Neural progenitor cell (in vitro differentiated cells): Measurements from ENCODE around the gene OPA1. TPM values are rescaled to one million over a fixed set of nuclear protein-coding genes. Genes with fewer than 3 reads are reported as not detected.
A peak's percentile ranks its signal among the peaks of the same experiment; 100 is the strongest.

Source experiments
- DNase-seq: peaks from one replicate; pipeline ENCODE4 v3.0.0-alpha.2; 2016; ENCODE audit warnings: low spot score
- H2AFZ ChIP-seq: fragments of 200-600 bp; sonication (generic); replicated peaks from 2 replicates; pipeline ENCODE4 v1.6.1; 2016; ENCODE audit warnings: antibody characterized with exemption
- H3F3A ChIP-seq: fragments of 200-600 bp; sonication (generic); 2 replicates; pipeline ENCODE4 v1.6.1; 2016; ENCODE audit warnings: antibody characterized with exemption, low read depth
- H3K27ac ChIP-seq: fragments of 200-600 bp; sonication (generic); 2 replicates; pipeline ENCODE4 v1.5.1; 2016; ENCODE audit warnings: mild to moderate bottlenecking
- H3K27me3 ChIP-seq: fragments of 200-600 bp; sonication (generic); 2 replicates; pipeline ENCODE4 v1.6.1; 2016; ENCODE audit warnings: mild to moderate bottlenecking, moderate library complexity
- H3K36me3 ChIP-seq: fragments of 200-600 bp; sonication (generic); 2 replicates; pipeline ENCODE4 v1.5.1; 2016
- H3K4me1 ChIP-seq: fragments of 200-600 bp; sonication (generic); 2 replicates; pipeline ENCODE4 v1.6.1; 2016; ENCODE audit warnings: mixed run types
- H3K4me2 ChIP-seq: fragments of 200-600 bp; sonication (generic); 2 replicates; pipeline ENCODE4 v1.6.1; 2016
- H3K4me3 ChIP-seq: fragments of 200-600 bp; sonication (generic); 2 replicates; pipeline ENCODE4 v1.5.1; 2016
- H3K79me2 ChIP-seq: fragments of 200-600 bp; sonication (generic); 2 replicates; pipeline ENCODE4 v1.6.1; 2016; ENCODE audit warnings: low read depth
- H3K9ac ChIP-seq: fragments of 200-600 bp; sonication (generic); 2 replicates; pipeline ENCODE4 v1.6.1; 2016
- H3K9me3 ChIP-seq: fragments of 200-600 bp; sonication (generic); 2 replicates; pipeline ENCODE4 v1.5.1; 2016; ENCODE audit warnings: low read depth
- H4K20me1 ChIP-seq: fragments of 200-600 bp; sonication (generic); 2 replicates; pipeline ENCODE4 v1.6.1; 2016; ENCODE audit warnings: low read depth
- H3K27ac Mint-ChIP-seq: 3 replicates; pipeline ENCODE4 v1.8.0; 2021; ENCODE audit warnings: mixed read lengths
- H3K27me3 Mint-ChIP-seq: 2 replicates; pipeline ENCODE4 v1.8.0; 2022; ENCODE audit warnings: low read depth, mild to moderate bottlenecking, inconsistent platforms, moderate library complexity, mixed read lengths; ENCODE audit not compliant: insufficient read depth
- H3K36me3 Mint-ChIP-seq: 3 replicates; pipeline ENCODE4 v1.8.0; 2021; ENCODE audit warnings: mixed read lengths
- H3K4me1 Mint-ChIP-seq: 3 replicates; pipeline ENCODE4 v1.8.0; 2021; ENCODE audit warnings: mixed read lengths
- H3K4me3 Mint-ChIP-seq: 3 replicates; pipeline ENCODE4 v1.8.0; 2021; ENCODE audit warnings: mild to moderate bottlenecking, moderate library complexity, mixed read lengths
- H3K9me3 Mint-ChIP-seq: 3 replicates; pipeline ENCODE4 v1.8.0; 2020; ENCODE audit warnings: mixed read lengths
- EZH2 ChIP-seq: fragments of 200-600 bp; sonication (generic); IDR thresholded peaks from 2 replicates; pipeline ENCODE4 v1.6.1; 2017; ENCODE audit warnings: antibody characterized with exemption, mild to moderate bottlenecking, moderate library complexity
- EZH2phosphoT487 ChIP-seq: fragments of 200-600 bp; sonication (generic); IDR thresholded peaks from 2 replicates; pipeline ENCODE4 v1.6.1; 2017; ENCODE audit warnings: antibody characterized with exemption
- total RNA-seq: library from RNA; depleted of rRNA; stranded (reverse); fragments of >200 nt; gene quantifications from 2 replicates; pipeline ENCODE4 v1.2.3, GENCODE V29; 2015; ENCODE audit warnings: low replicate concordance
- TF ChIP-seq, protein P1 (sequence below): fragments of 200-600 bp; sonication (generic); IDR thresholded peaks from 2 replicates; pipeline ENCODE4 v1.5.1; 2017; ENCODE audit warnings: antibody characterized with exemption, mild to moderate bottlenecking

OPA1 gene
- total RNA-seq, 1 donor from 2014 or later = 125 TPM

GRCh38 chr3:193554811-193555210 lies 38.2 kb upstream of the OPA1 start, which contains the start of gene ATP13A4:
TSS of gene ATP13A4 (minus strand) at chr3:193554895. CDS start at chr3:193554799, 96 bp downstream.
- no peaks in the 10 kb centered on the region for H3K27me3 ChIP-seq
- no peaks in the 10 kb centered on the region for H3K9me3 Mint-ChIP-seq
- TF ChIP-seq, protein P1, sequence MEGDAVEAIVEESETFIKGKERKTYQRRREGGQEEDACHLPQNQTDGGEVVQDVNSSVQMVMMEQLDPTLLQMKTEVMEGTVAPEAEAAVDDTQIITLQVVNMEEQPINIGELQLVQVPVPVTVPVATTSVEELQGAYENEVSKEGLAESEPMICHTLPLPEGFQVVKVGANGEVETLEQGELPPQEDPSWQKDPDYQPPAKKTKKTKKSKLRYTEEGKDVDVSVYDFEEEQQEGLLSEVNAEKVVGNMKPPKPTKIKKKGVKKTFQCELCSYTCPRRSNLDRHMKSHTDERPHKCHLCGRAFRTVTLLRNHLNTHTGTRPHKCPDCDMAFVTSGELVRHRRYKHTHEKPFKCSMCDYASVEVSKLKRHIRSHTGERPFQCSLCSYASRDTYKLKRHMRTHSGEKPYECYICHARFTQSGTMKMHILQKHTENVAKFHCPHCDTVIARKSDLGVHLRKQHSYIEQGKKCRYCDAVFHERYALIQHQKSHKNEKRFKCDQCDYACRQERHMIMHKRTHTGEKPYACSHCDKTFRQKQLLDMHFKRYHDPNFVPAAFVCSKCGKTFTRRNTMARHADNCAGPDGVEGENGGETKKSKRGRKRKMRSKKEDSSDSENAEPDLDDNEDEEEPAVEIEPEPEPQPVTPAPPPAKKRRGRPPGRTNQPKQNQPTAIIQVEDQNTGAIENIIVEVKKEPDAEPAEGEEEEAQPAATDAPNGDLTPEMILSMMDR = no peak
- TF ChIP-seq EZH2 (no peak), EZH2phosphoT487 (no peak)
- H3K36me3 Mint-ChIP-seq = no peaks in the 10 kb centered on the region
- DNase-seq = peak; percentile 29
- peaks cover 17% of the 10 kb centered on the region for H3K4me1 Mint-ChIP-seq
- H3F3A ChIP-seq = no peaks in the 10 kb centered on the region
- no peak within 1 kb of the TSS for H3K4me3 Mint-ChIP-seq
- H3K36me3 ChIP-seq = no peaks in the 10 kb centered on the region
- no peaks in the 10 kb centered on the region for H3K9me3 ChIP-seq
- no peak within 1 kb of the TSS for H3K4me2 ChIP-seq
- H3K4me3 ChIP-seq = no peak within 1 kb of the TSS
- no peak within 1 kb of the TSS for H3K27ac ChIP-seq
- no peaks in the 10 kb centered on the region for H4K20me1 ChIP-seq
- no peak within 1 kb of the TSS for H3K9ac ChIP-seq
- peaks cover 2% of the 10 kb centered on the region for H3K27me3 Mint-ChIP-seq
- no peak within 1 kb of the TSS for H3K27ac Mint-ChIP-seq
- H2AFZ ChIP-seq = peak within 1 kb of the TSS; percentile 86
- H3K4me1 ChIP-seq = peaks cover 14% of the 10 kb centered on the region
- H3K79me2 ChIP-seq = no peaks in the 10 kb centered on the region

DNA sequence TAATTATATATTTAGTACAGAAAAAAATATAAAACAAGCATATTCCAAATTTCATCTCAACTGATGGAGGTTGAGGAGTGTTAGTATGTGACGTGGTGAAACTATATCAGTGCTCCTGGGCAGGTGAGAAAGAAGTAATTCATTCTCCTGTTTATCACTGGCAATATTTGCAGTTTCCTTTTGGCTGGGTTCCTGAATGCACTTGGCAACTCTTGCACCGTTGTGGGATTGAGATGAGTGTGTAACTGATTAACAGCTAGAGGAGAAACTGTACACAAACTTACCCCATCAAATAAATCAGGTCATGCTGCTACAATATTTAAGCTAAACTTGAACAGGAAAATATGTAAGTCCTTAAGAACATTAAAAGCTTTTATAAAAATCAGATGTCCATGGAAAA lies 36.2 kb upstream of the OPA1 start:
- H3K4me1 Mint-ChIP-seq = peaks cover 17% of the 10 kb centered on the region
- DNase-seq = no peak
- no peaks in the 10 kb centered on the region for H3K9me3 Mint-ChIP-seq
- Histone ChIP-seq H3K9me3 (no peaks in the 10 kb centered on the region), H3K9ac (no peak overlapping the region), H3K4me3 (no peak overlapping the region), H3K4me2 (no peak overlapping the region), H3F3A (no peaks in the 10 kb centered on the region), H3K4me1 (peaks cover 14% of the 10 kb centered on the region), H4K20me1 (no peaks in the 10 kb centered on the region), H3K36me3 (no peaks in the 10 kb centered on the region), H3K27ac (no peak overlapping the region), H3K79me2 (no peaks in the 10 kb centered on the region), H2AFZ (no peak overlapping the region), H3K27me3 (no peaks in the 10 kb centered on the region)
- H3K4me3 Mint-ChIP-seq = no peak overlapping the region
- no peaks in the 10 kb centered on the region for H3K36me3 Mint-ChIP-seq
- H3K27me3 Mint-ChIP-seq = peaks cover 2% of the 10 kb centered on the region
- TF ChIP-seq EZH2phosphoT487 (no peak), EZH2 (no peak)
- TF ChIP-seq, protein P1 = no peak
- H3K27ac Mint-ChIP-seq = no peak overlapping the region

- H3K9me3 ChIP-seq = no peaks in the 10 kb centered on the region
- Mint-ChIP-seq H3K4me3 (no peak overlapping the region), H3K27me3 (peaks cover 4% of the 10 kb centered on the region), H3K27ac (no peak overlapping the region), H3K9me3 (no peaks in the 10 kb centered on the region), H3K36me3 (no peaks in the 10 kb centered on the region), H3K4me1 (peaks cover 7% of the 10 kb centered on the region)
- H3K79me2 ChIP-seq = no peaks in the 10 kb centered on the region
- no peak overlapping the region for H3K9ac ChIP-seq
- H3K4me1 ChIP-seq = peaks cover 7% of the 10 kb centered on the region
- H3K4me2 ChIP-seq = no peak overlapping the region
- no peaks in the 10 kb centered on the region for H4K20me1 ChIP-seq
- H3K27ac ChIP-seq = no peak overlapping the region
- no peaks in the 10 kb centered on the region for H3K36me3 ChIP-seq
- TF ChIP-seq, protein P1 = no peak
- TF ChIP-seq EZH2 = no peak
- no peak for TF ChIP-seq EZH2phosphoT487
- no peak overlapping the region for H3K4me3 ChIP-seq
- H3K27me3 ChIP-seq = no peaks in the 10 kb centered on the region
- DNase-seq = no peak
- H3F3A ChIP-seq = no peaks in the 10 kb centered on the region
- no peak overlapping the region for H2AFZ ChIP-seq
Observed at GRCh38 chr3:193559100-193559499, 33.9 kb upstream of the OPA1 start.
